Osteocyte (in vitro differentiated cells): ENCODE data around the gene HLA-DRB1. TPM values are rescaled to one million over a fixed set of nuclear protein-coding genes. Genes with fewer than 3 reads are reported as not detected.

Experiments used
- DNase-seq: peaks from one replicate; pipeline ENCODE4 v3.0.0; 2021; ENCODE audit warnings: mixed read lengths; ENCODE audit not compliant: unreplicated experiment; ENCODE audit errors: extremely low spot score
- H3K27ac Mint-ChIP-seq: one replicate; pipeline ENCODE4 v1.8.0; 2021; ENCODE audit warnings: mild to moderate bottlenecking, mixed read lengths; ENCODE audit not compliant: unreplicated experiment
- H3K27me3 Mint-ChIP-seq: one replicate; pipeline ENCODE4 v1.8.0; 2021; ENCODE audit warnings: mixed read lengths; ENCODE audit not compliant: unreplicated experiment
- H3K36me3 Mint-ChIP-seq: one replicate; pipeline ENCODE4 v1.8.0; 2021; ENCODE audit warnings: mixed read lengths; ENCODE audit not compliant: unreplicated experiment
- H3K4me1 Mint-ChIP-seq: one replicate; pipeline ENCODE4 v1.8.0; 2021; ENCODE audit warnings: mixed read lengths; ENCODE audit not compliant: unreplicated experiment
- H3K4me3 Mint-ChIP-seq: one replicate; pipeline ENCODE4 v1.8.0; 2021; ENCODE audit warnings: mild to moderate bottlenecking, moderate library complexity, mixed read lengths; ENCODE audit not compliant: unreplicated experiment
- H3K9me3 Mint-ChIP-seq: one replicate; pipeline ENCODE4 v1.8.0; 2021; ENCODE audit warnings: mixed read lengths; ENCODE audit not compliant: unreplicated experiment
- total RNA-seq: library from RNA; stranded (reverse); gene quantifications from 2 replicates; pipeline ENCODE4 v1.2.1, GENCODE V29; 2021
- TF ChIP-seq, protein P1 (sequence below): fragments of 200-600 bp; sonication (generic); IDR thresholded peaks from 2 replicates; pipeline ENCODE4 v1.5.0; 2021; ENCODE audit warnings: antibody characterized with exemption, mild to moderate bottlenecking, moderate library complexity

HLA-DRB1 gene
- total RNA-seq, 1 donor from 2014 or later = not detected

GRCh38 chr6:32614366-32615081, 24.9 kb upstream of the HLA-DRB1 start:
- peaks cover 2% of the 10 kb centered on the region for H3K27me3 Mint-ChIP-seq
- TF ChIP-seq, protein P1, sequence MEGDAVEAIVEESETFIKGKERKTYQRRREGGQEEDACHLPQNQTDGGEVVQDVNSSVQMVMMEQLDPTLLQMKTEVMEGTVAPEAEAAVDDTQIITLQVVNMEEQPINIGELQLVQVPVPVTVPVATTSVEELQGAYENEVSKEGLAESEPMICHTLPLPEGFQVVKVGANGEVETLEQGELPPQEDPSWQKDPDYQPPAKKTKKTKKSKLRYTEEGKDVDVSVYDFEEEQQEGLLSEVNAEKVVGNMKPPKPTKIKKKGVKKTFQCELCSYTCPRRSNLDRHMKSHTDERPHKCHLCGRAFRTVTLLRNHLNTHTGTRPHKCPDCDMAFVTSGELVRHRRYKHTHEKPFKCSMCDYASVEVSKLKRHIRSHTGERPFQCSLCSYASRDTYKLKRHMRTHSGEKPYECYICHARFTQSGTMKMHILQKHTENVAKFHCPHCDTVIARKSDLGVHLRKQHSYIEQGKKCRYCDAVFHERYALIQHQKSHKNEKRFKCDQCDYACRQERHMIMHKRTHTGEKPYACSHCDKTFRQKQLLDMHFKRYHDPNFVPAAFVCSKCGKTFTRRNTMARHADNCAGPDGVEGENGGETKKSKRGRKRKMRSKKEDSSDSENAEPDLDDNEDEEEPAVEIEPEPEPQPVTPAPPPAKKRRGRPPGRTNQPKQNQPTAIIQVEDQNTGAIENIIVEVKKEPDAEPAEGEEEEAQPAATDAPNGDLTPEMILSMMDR = no peak
- no peak overlapping the region for H3K4me3 Mint-ChIP-seq
- H3K4me1 Mint-ChIP-seq = no peaks in the 10 kb centered on the region
- H3K36me3 Mint-ChIP-seq = no peaks in the 10 kb centered on the region
- peaks cover 5% of the 10 kb centered on the region for H3K9me3 Mint-ChIP-seq
- H3K27ac Mint-ChIP-seq = no peak overlapping the region
- no peak for DNase-seq

GRCh38 chr6:32613475-32613874, 23.8 kb upstream of the HLA-DRB1 start:
- TF ChIP-seq, protein P1 = no peak
- H3K27ac Mint-ChIP-seq = no peak overlapping the region
- H3K36me3 Mint-ChIP-seq = no peaks in the 10 kb centered on the region
- peaks cover 5% of the 10 kb centered on the region for H3K9me3 Mint-ChIP-seq
- H3K4me3 Mint-ChIP-seq = no peak overlapping the region
- peaks cover 2% of the 10 kb centered on the region for H3K4me1 Mint-ChIP-seq
- H3K27me3 Mint-ChIP-seq = peaks cover 2% of the 10 kb centered on the region
- no peak for DNase-seq

DNA sequence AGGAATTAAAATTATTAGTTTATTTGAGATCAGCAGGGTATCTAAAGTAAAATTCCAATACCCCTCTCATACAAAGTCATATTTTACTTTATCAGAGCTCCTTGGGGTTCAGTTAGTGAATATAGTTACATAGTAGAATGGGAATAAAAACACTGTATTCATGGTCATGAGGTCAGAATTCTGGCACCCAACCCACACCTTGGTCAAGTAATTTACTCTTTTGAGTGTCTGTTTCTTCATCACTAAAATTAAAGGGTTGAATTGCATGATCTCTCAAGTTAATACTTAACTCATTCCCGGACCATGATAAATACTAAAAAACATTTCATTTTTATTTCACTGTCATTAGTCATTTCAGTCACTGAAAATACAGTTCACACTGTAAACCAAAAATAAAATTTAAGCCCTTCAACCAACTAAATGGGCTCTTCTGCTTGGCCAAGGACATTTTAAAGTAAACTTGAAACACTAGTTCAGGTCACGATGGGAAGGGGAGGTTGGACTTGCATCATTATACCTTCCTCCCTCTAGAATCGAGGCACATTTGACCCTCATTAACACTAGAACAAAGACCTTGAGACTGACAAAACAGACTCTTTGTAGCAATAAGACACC, 21.1 kb upstream of the HLA-DRB1 start:
- Mint-ChIP-seq H3K9me3 (no peaks in the 10 kb centered on the region), H3K27me3 (peaks cover 7% of the 10 kb centered on the region), H3K4me3 (no peak overlapping the region), H3K27ac (no peak overlapping the region), H3K36me3 (no peaks in the 10 kb centered on the region), H3K4me1 (peaks cover 2% of the 10 kb centered on the region)
- no peak for DNase-seq
- TF ChIP-seq, protein P1 = no peak

- Mint-ChIP-seq H3K27ac (no peak overlapping the region), H3K4me1 (peaks cover 2% of the 10 kb centered on the region), H3K4me3 (no peak overlapping the region), H3K27me3 (peaks cover 7% of the 10 kb centered on the region), H3K9me3 (no peaks in the 10 kb centered on the region), H3K36me3 (no peaks in the 10 kb centered on the region)
- TF ChIP-seq, protein P1 = no peak
- DNase-seq = no peak
Observed at GRCh38 chr6:32609731-32610640, 20.3 kb upstream of the HLA-DRB1 start.

DNA sequence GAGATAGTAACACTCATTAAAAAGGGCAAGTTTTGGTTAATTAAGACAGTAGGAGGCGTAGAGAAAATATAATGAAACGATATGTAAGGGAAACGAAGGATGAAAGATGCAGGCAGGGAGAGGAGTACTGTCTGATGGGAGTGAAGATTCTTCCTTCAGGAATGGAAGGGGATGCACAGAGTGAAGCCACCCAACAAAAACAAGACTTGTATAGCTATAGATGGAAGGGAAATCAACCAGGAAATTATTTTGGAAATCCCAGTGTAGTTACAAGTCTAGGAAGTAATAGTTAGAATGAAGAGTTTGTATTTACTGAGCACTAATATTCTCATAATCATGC, 19.7 kb upstream of the HLA-DRB1 start:
- Mint-ChIP-seq H3K27ac (no peak overlapping the region), H3K36me3 (no peaks in the 10 kb centered on the region), H3K4me3 (no peak overlapping the region), H3K4me1 (peaks cover 2% of the 10 kb centered on the region), H3K27me3 (peaks cover 7% of the 10 kb centered on the region), H3K9me3 (no peaks in the 10 kb centered on the region)
- DNase-seq = no peak
- TF ChIP-seq, protein P1 = no peak
